NK-92 (cell line): ENCODE data around the gene ME2.
"Not testable (repeated sequence)": the region's sequence is repeated elsewhere in the genome, so short reads cannot be mapped to it uniquely, and the experiment has no call there.

ENCODE experiments used
- DNase-seq: peaks from one replicate; lab custom pipeline; 2025; ENCODE audit not compliant: unreplicated experiment; lab: John Stamatoyannopoulos, UW

The ME2 gene

DNA sequence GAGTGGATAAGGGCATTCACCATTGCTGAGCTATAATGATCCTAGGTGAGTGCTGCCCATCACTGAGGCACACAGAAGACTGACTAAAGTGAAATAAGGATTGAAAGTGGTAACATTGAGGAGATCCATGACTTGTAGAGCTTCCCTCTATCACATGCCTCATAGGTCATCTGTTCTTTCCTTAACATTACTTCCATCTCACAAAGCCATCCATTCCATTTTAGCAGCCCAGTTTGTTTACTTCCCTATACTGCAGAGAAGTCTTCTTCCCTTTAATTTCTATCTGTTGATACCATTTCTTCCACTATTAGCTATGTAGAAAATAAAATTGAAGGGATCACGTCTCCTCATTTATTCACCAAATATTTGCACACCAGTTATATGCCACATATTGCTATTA, 32.1 kb downstream of the ME2 start:
- no peak for DNase-seq

- no peak for DNase-seq
Observed at GRCh38 chr18:50917021-50917420, 38.1 kb downstream of the ME2 start.

- DNase-seq = no peak
Observed at GRCh38 chr18:50918153-50918552, 39.2 kb downstream of the ME2 start.

DNA sequence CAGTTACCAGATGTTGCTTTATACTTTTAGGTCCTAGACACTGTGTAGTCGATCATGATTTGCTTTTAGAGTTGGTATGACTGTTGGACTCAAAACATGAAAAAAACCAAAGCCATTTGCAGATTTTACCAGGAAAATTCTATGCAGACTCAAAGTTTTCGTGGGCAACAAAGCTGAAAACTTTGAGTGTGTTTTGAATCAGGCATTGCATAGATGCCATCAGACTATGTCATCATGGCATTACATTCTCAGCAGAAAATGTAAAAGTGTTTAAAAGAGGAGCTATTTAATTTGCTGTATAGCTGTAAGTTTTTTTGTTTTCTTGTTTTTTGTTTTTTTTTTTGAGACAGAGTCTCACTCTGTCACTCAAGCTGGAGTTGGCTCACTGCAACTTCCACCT, 45.5 kb downstream of the ME2 start:
- DNase-seq = no peak

DNA sequence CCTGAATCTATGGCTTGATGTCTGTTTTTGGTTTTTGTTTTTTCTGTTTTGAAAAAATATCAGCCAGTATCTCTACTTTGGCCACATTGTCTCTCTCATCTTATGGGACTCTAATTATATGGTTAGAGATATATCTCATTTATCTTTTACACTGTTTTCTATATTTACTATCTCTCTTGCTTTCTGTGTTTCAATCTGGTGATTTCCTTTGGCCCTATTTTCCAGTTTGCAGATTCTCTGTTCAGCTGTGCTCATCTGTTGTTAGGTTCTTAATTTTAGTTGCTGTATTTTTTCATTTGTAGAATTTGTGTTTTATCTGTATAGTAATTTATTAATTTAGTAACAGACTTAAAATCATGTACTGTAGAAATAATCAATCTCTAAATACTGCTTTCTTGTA, 47.6 kb downstream of the ME2 start:
- no peak for DNase-seq

- DNase-seq = no peak
Observed at GRCh38 chr18:50928551-50928950, 49.6 kb downstream of the ME2 start.

DNA sequence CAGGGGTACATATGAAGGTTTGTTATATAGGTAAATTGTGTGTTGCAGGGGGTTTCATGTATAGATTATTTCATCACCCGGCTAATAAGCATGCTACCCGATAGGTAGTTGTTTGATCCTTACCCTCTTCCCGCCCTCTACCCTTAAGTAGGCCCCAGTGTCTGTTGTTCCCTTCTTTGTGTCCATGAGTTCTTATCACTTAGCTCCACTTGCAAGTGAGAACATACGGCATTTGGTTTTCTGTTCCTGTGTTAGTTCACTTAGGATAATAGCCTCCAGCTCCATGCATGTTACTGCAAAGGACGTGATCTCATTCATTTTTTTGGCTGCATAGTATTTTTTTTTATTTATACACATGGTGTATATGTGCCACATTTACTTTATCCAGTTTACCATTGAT, 54.8 kb downstream of the ME2 start:
- no peak for DNase-seq

DNA sequence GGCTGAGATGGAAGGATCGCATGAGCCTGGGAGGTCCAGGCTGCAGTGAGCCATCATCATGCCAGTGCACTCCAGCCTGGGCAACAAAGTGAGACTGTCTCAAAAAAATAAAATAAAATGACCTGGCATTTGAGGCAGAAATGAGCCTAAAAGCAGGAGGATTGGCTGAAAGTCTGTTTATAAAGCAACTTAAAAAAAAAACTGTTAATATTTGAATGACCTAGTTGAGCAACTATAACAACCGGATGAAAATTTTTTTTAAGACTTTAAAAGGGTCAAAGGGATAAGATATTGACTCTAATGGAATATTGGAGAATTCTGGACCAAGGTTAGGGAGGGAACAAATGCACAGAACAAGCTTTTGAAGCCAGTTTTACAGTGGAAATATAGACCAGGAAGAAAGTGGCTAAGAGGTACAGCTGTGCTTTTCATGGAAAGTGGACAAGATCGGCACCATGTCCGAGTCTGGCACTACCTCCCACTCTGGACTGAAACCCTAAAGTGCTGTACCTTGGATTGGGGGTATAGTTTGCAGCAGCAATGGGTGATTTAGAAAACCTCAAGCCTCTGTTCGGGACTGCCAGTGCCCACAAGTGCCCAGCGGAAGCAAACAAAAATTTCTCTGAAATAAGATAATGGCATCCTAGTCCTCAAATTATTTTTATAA, 55.8 kb downstream of the ME2 start:
- DNase-seq = no peak

DNA sequence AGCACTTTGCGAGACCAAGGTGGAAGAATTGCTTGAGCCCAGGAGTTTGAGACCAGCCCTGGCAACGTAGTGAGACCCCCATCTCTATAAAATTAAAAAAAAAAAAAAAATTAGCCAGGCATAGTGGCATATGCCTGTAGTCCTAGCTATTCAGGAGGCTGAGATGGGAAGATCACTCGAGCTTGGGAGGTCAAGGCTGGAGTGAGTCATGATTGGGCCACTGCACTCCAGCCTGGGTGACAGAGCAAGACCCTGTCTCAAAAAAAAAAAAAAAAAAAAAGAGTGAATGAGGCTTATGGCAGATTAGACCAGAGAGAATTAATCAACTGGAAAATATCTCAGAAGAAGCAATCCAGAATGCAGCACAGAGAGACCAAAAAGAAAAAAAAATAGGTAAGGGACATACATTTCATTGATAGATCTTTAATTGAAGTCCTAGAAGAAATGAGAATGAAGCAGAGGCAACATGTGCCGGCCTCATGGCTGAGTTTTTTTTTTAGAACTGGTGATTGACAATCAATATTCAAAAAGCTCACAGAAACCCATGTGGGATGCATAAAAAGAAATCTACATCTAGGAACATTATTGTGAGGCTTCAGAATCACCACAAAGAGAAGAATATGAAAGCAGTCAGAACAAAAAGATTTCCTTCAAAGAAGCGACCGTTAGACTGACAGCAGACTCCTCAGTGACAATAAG, 56.7 kb downstream of the ME2 start:
- DNase-seq = no peak

- DNase-seq = no peak
Observed at GRCh38 chr18:50937183-50937582, 58.3 kb downstream of the ME2 start.

GRCh38 chr18:50938912-50939311, 60.0 kb downstream of the ME2 start:
- no peak for DNase-seq

DNA sequence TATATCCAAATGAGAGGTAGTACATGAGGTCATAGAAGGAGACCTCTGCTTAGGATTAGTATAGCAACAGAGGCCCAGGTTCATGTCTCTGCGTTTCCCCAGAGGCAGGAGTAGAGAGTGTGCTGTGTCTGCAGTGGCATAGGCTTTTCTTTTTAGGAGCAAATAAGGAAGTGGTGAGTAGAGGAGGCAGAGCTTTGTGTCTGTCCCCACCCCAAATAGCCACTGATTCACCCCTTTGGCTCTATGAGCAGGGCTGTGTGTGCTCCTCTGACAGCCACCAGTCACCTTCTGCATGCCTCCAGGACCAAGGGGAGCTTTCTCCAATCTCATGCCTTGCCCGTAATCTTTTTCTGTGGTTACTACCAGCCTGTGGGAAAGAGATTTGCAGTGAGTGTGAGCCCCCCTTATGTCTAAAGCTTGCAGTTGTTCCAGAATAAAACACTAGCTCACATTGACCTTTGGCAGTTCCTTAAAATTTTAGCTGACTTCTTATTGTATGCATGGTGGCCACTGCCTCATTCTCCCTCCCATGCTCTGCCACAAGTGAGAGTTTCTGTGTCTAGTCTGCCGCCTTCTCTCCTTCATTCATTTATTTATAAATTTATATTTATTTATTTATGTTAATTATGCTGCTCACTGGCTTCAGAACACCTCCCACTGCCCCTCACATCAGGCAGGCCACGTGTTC, 65.5 kb downstream of the ME2 start:
- DNase-seq = no peak

GRCh38 chr18:50945918-50946317, 67.0 kb downstream of the ME2 start:
- not testable (repeated sequence) for DNase-seq

DNA sequence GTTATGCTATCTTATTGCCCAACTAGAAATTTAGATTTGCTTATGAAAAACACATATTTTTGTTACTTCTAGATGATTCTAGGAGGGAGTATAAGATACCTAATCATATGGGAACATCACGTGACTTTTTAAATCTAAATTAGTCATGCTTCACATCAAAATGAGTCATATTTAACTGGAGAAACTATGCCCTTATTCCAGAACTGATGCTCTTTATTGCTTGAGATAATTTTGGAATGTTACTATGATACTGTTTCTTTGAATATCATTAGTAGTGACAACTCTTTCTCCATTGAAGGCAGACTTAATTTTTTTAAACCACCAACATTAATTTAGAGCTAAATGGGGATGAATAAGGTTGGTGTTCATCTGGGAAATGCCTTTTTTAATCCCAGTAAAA, 69.0 kb downstream of the ME2 start:
- DNase-seq = no peak

GRCh38 chr18:50949185-50949584, 70.3 kb downstream of the ME2 start:
- no peak for DNase-seq

GRCh38 chr18:50950626-50951025, 71.7 kb downstream of the ME2 start:
- no peak for DNase-seq

GRCh38 chr18:50953822-50954221, 74.9 kb downstream of the ME2 start:
- DNase-seq = no peak

GRCh38 chr18:50955253-50955652, 76.3 kb downstream of the ME2 start:
- no peak for DNase-seq

GRCh38 chr18:50956116-50956515, 77.2 kb downstream of the ME2 start:
- no peak for DNase-seq

DNA sequence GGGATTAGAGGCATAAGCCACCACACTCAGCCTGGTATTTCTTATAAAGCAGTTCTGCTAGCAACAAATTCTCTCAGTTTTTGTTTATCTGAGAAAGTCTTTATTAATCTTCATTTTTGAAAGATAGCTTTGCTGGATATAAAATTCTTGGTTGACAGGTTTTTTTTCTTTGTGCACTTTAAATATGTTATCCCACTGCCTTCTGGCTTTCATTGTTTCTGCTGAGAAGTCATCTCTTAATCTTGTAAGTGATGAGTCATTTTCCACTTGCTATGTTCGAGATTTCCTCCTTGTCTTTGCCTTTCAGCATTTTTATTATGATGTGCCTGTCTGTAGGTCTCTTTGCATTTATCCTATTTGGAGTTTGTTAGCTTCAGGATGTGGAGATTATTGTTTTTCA, 83.1 kb downstream of the ME2 start:
- DNase-seq = no peak

DNA sequence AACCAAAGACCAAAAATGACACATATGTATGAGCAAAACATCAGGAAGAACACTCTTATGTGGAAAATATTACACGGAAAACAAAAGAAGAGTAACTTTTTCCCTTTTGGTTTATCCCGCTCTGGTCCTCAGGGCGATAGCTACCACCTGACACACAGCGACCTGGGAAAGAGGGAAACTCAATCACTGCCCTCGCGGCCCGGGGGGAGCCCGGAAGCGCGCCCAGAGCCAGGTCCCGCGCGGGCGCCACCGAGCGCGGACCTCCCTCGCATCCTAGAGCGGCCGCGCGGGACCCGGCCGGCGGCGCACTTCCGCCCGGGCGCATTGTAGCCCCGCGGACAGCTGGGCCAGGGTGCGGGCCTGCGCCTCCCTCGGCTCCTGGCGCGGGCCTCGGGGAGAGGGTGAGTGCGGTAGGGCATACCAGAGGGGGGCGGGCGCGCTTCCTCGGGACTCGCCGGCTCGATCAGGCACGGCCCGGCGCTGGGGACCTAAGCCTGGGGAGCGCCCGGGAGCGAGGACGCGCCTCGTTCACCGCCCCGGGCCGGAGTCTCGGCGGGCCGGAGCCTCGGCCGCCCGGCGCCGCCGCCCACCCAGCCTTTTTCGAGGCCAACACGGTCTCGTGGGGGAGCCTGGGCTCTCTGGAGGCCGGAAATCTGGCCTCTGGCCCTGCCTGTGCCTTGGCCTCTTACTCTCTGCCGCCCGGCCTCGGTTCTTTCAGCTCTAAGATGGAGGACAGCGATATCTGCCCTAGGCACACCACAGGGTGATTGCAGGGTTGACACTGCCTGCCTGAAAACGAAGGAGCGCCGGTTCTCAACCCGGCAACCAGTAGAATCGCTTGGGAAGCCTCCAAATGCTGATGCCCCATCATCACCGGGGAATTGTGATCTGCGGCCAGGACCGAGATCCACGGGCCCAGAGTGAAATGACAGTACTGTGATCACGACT, 89.1 kb downstream of the ME2 start, which contains the start of gene ELAC1:
Gene ELAC1, plus strand, starts transcription at position 327 of the 948 bp plus-strand sequence. CDS start 6,365 bp downstream, outside the sequence.
- no peak for DNase-seq
